Large intestine (tissue), 3 donors: Measurements from ENCODE around the gene TCF25. TPM values are rescaled to one million over a fixed set of nuclear protein-coding genes. Genes with fewer than 3 reads are reported as not detected.

ENCODE experiments used
- DNase-seq, 2 donors: peaks; one replicate each; pipeline versions ENCODE4 v3.0.0 to v3.0.0-alpha.2; 2013
- H3K27ac ChIP-seq: one replicate; pipeline ENCODE4 v1.5.1; 2013; ENCODE audit warnings: low read length
- H3K27me3 ChIP-seq: 2 replicates; pipeline ENCODE4 v1.6.1; 2013; ENCODE audit warnings: low read length; ENCODE audit not compliant: control insufficient read depth, insufficient read depth
- H3K36me3 ChIP-seq: 2 replicates; pipeline ENCODE4 v1.6.1; 2013; ENCODE audit warnings: low read length; ENCODE audit not compliant: control insufficient read depth, insufficient read depth
- H3K4me1 ChIP-seq: one replicate; pipeline ENCODE4 v1.6.1; 2013; ENCODE audit warnings: low read length; ENCODE audit not compliant: control insufficient read depth, insufficient read depth
- H3K4me3 ChIP-seq: one replicate; pipeline ENCODE4 v1.5.1; 2013; ENCODE audit warnings: low read length
- H3K9me3 ChIP-seq: one replicate; pipeline ENCODE4 v1.6.1; 2013; ENCODE audit warnings: mild to moderate bottlenecking, low read depth, low read length, moderate library complexity; ENCODE audit not compliant: control insufficient read depth
- WGBS: methylation state at CpG from one replicate; pipeline ENCODE4 v1.1.5; 2013; ENCODE audit warnings: low lambda C conversion rate; ENCODE audit not compliant: insufficient coverage; 5-methylcytosine and 5-hydroxymethylcytosine counted together
- polyA plus RNA-seq: library from polyadenylated mRNA; unstranded; fragments of 120-200 nt; gene quantifications from one replicate; pipeline ENCODE4 v1.2.1, GENCODE V29; 2013

The TCF25 gene
- polyA plus RNA-seq, 1 donor: 129 TPM

GRCh38 chr16:89958068-89958467 lies 84.7 kb downstream of the TCF25 start:
- Histone ChIP-seq H3K27me3 (no peaks in the 10 kb centered on the region), H3K36me3 (peaks cover 39% of the 10 kb centered on the region), H3K4me3 (no peak overlapping the region), H3K27ac (no peak overlapping the region), H3K9me3 (no peaks in the 10 kb centered on the region), H3K4me1 (no peaks in the 10 kb centered on the region)
- no CpG with 5 or more reads among the region's 7 CpGs for WGBS
- DNase-seq: peak in 1 of 2 donors; percentile 20

- H3K9me3 ChIP-seq: no peaks in the 10 kb centered on the region
- peaks cover 42% of the 10 kb centered on the region for H3K36me3 ChIP-seq
- no peak overlapping the region for H3K4me3 ChIP-seq
- no peaks in the 10 kb centered on the region for H3K4me1 ChIP-seq
- H3K27me3 ChIP-seq: no peaks in the 10 kb centered on the region
- DNase-seq: no peak
- no CpG with 5 or more reads among the region's 10 CpGs for WGBS
- no peak overlapping the region for H3K27ac ChIP-seq
Observed at GRCh38 chr16:89958596-89958995, 85.2 kb downstream of the TCF25 start.

DNA sequence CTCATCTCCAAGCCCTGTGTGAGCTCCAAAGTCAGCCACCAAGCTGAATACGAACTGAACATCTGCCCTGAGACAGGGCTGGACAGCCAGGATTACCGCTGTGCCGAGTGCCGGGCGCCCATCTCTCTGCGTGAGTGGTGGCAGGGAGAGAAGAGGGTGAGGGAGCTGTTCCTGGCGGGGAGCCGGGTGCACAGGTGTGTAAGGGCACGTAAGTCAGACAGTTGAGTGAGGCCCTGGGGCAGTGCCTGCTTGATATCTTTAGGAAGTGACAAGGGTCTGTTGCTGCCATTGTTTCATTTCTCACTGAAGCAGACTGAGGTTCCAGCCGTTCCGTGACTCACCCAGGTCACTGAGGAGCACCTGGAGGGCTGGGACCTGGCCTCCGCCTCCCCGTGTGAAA lies 87.6 kb downstream of the TCF25 start:
- 100% methylated on average over 2 of the region's 13 CpGs for WGBS
- Histone ChIP-seq H3K9me3 (no peaks in the 10 kb centered on the region), H3K27ac (no peak overlapping the region), H3K4me1 (no peaks in the 10 kb centered on the region), H3K27me3 (no peaks in the 10 kb centered on the region), H3K36me3 (peaks cover 48% of the 10 kb centered on the region), H3K4me3 (no peak overlapping the region)
- DNase-seq: no peak

Other genes starting within 250 kb of the TCF25 start
- gene CHMP1A, start 215.9 kb upstream of the TCF25 start, polyA plus RNA-seq: 77.1 TPM
- gene SPATA33, start 215.8 kb upstream of the TCF25 start, polyA plus RNA-seq: 11.0 TPM
- 165 TPM for gene CDK10, start 186.9 kb upstream of the TCF25 start, polyA plus RNA-seq
- gene SPATA2L, start 171.9 kb upstream of the TCF25 start, polyA plus RNA-seq: 18.7 TPM
- 13.4 TPM for gene VPS9D1, start 152.7 kb upstream of the TCF25 start, polyA plus RNA-seq
- 35.7 TPM for gene ZNF276, start 152.1 kb upstream of the TCF25 start, polyA plus RNA-seq
- 23.3 TPM for gene FANCA, start 56.9 kb upstream of the TCF25 start, polyA plus RNA-seq
- gene SPIRE2, start 45.1 kb upstream of the TCF25 start, polyA plus RNA-seq: 55.2 TPM
- gene MC1R, start 45.3 kb downstream of the TCF25 start, polyA plus RNA-seq: 9.4 TPM
- gene TUBB3, start 49.8 kb downstream of the TCF25 start, polyA plus RNA-seq: 60.9 TPM
- 48.2 TPM for gene DEF8, start 75.2 kb downstream of the TCF25 start, polyA plus RNA-seq
- gene DBNDD1, start 145.9 kb downstream of the TCF25 start, polyA plus RNA-seq: 9.5 TPM
- not detected for gene PRDM7, start 203.7 kb downstream of the TCF25 start, polyA plus RNA-seq